Hematopoietic multipotent progenitor cell treated with erythropoietin and hydrocortisone succinate and interleukin-3 and kit ligand, for 15 days (in vitro differentiated cells): ENCODE results near the gene TIMM17A.

ENCODE experiments used
- DNase-seq: peaks from one replicate; pipeline ENCODE4 v3.0.0-alpha.2; 2015; ENCODE audit warnings: low spot score

Gene TIMM17A

GRCh38 chr1:201983380-201983805, 28.1 kb downstream of the TIMM17A start:
- DNase-seq: no peak

- no peak for DNase-seq
Measured at GRCh38 chr1:201984446-201984845, 29.1 kb downstream of the TIMM17A start.

DNA sequence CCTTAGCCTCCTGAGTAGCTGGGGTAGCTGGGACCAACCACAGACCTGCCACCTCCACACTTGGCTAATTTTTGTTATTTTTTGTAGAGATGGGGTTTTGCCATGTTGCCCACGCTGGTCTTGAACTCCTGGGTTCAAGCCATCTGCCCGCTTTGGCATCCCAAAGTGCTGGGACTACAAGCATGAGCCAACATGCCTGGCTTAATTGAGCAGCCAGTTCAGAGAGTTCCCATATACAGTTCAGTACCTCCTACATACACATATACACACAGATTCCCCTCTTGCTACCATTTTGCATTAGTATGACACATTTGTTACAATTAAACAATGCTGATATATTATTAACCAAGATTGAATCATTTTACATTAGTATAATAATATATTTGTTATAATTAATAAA, 30.1 kb downstream of the TIMM17A start:
- DNase-seq: no peak

GRCh38 chr1:201988601-201989000, 33.3 kb downstream of the TIMM17A start:
- DNase-seq: no peak

GRCh38 chr1:201989354-201990128, 34.2 kb downstream of the TIMM17A start:
- DNase-seq: no peak

- no peak for DNase-seq
Measured at GRCh38 chr1:201990427-201990826, 35.1 kb downstream of the TIMM17A start.

DNA sequence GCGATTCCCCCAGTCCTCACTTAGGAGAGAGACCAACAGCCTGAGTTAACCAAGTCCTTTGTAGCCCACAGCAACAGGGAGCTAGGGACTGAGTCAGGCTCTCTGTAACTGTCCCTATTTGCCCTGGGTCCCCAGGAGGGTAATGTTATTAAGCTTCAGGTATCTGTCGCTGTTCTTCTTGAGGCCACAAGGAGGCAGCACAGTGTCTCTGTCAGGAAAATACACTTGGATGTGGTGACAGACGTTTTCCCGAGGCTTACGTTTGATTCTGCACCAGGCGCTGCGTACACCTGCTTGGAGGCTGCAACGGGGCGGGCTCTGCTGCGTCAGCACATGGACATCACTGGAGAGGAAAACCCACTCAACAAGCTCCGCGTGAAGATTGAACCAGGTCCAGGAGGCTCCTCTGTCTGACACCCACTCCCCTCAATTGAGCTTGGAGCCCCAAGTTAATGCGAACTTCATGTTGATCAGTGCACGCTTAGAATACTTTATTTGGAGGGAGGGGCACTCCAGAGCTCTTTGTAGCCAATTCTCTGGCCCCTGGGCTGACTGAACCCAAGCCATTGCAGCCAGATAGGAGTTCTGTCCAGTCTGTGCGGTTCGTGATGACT, 44.4 kb downstream of the TIMM17A start:
- DNase-seq: peak; percentile 73

DNA sequence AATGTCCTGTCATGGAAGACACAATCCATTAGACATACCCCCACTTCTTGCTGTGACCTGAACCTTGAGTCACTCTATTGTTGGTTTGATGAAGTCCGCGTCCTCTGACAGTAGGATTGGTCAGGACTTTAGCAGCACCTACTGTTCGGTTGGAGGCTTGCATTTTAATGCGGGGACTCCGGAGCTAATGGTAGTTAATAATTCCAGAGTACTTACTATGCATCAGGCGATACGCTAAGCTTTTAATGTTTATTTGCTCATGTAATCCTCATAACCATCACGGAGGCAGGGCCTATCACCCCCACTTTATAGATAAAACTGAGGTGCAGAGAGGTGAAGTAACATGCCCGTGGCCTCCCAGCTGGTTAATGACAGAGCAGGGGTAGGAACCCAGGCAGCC, 47.2 kb downstream of the TIMM17A start:
- DNase-seq: no peak

- no peak for DNase-seq
Measured at GRCh38 chr1:202004711-202005110, 49.4 kb downstream of the TIMM17A start.

- DNase-seq: no peak
Measured at GRCh38 chr1:202005958-202006357, 50.7 kb downstream of the TIMM17A start.

- no peak for DNase-seq
Measured at GRCh38 chr1:202007304-202007703, 52.0 kb downstream of the TIMM17A start.

DNA sequence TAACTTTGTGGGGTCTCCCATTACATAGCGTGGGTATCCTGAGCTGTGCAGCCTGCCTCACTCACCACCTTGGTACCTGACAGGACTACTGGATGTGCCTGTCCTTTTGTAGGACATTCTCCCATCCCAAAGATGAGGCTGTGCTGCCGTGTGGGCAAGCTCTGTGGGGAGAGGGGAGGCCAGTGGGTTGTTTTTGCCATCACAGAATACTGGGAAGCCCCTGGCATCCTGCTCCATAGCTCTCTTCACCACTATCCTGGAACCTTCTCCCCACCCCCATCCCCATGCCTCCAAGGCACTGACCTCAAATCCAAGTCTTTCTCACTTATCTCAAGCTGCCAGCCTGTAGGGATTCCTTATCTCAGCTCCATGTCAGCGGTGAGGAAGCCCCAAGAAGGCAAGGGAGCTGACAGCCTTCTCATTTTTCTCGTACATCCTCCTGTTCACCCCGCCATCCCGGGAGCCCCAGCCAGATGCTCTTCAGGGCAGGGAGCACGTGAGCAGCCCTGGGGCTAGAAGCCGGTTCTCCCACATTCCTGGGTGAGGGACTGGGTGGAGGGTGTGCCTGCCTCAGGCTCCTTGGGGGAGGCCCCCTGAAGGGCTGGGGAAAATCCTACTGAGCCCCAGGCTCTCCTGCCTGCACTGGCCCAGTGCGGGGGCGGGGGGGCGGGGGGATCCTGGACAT, 52.6 kb downstream of the TIMM17A start:
- DNase-seq: no peak

DNA sequence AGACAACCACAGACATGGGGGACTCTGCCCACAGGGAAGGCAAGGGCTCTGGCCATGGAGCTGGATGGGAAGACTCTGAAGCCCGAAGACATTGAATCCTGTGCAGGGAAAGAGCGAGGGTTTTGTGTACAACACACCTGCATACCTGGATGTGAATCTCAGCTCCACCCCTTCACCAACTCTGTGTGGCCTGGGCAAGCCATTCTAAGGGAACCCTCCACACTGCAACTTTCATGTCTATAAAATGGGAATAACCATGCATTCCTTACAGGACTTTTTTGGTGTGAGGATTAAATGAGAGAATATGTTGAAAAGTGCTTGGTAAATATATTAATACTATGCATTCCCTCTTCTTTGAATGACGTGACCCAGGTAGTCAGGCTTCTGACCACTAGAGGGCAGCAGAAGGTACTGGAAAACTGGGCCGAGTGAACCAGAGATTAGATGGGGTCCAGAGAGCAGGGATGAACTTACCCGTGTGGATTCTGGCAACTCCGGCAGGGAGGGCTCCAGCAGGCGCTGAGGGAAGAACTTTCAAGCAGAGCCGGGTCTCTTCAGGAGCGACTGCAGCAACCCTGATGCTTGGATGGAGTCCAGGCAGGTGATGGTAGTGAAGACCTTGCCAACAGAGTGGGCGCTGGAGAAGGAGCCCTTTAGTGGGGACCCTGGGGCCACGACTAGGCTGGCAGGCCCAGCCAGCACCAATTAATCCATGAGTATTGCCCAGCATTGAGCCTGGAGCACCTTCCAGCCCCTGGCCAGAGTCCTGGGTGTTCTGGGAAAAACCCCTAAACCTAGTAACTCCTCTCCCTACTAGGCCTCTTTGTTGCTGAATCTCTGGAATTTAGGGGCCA, 54.2 kb downstream of the TIMM17A start:
- DNase-seq: peak; percentile 86

DNA sequence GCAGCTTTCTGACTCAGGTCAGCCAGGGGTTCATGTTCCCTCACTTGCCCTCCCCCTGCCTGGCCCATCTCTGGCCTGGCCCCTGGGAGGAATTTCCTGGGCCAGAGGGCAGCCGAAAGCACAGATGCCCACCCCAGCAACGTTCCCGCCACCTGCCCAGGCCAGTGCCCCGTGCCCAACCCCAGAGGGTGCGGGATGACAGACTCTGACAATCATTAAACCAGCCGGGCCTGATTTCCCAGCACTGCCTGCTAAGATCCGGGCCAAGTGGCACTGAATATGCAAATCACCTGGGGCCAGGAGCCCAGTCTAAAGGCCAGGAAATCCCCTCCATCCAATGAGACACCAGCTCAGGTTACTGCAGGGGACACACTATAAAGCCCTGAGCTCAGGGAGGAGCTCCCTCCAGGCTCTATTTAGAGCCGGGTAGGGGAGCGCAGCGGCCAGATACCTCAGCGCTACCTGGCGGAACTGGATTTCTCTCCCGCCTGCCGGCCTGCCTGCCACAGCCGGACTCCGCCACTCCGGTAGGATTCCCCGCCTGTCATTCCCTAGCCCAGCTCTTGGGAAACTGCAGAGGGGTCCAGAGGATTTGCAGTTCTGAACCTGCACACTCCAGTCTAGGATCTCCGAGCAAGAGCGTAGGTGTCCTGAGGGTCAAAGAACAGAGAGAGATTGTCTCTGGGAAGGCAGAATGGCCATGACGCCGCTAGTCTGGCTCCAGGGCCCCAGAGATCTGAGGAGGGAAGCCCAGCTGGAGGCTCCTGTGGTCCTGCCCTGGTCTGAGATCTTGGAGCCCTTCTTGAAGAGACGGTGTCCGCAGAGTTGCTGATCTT, 55.1 kb downstream of the TIMM17A start, which contains the start of gene ELF3:
Gene ELF3 (plus strand): TSS at position 408 of the 836 bp plus-strand sequence. CDS start 550 bp downstream, outside the sequence.
- no peak for DNase-seq

- no peak for DNase-seq
Measured at GRCh38 chr1:202011994-202012393, 56.7 kb downstream of the TIMM17A start.

GRCh38 chr1:202012544-202013478, 57.5 kb downstream of the TIMM17A start:
- no peak for DNase-seq

GRCh38 chr1:202013603-202014002, 58.3 kb downstream of the TIMM17A start:
- DNase-seq: no peak

DNA sequence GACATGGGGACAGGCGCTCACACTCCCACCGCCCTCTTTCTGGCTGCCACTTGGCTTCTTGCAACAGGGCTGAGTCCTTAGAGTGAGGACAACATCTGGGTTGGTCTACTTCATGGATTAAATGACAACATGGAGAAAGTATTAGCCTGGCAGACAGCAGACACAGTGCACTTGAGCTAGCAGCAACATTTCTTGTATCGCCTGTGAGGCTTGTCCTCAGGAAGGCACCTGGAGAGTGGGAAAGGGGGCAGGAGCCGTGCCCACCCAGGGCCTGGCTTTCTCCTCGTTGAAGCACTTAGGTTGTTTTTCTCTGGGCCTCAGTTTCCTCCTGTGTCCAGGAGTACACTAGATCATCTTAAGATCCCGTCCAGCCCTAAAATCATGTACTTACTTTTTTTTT, 58.8 kb downstream of the TIMM17A start:
- DNase-seq: no peak

- no peak for DNase-seq
Measured at GRCh38 chr1:202014915-202015661, 59.8 kb downstream of the TIMM17A start.

DNA sequence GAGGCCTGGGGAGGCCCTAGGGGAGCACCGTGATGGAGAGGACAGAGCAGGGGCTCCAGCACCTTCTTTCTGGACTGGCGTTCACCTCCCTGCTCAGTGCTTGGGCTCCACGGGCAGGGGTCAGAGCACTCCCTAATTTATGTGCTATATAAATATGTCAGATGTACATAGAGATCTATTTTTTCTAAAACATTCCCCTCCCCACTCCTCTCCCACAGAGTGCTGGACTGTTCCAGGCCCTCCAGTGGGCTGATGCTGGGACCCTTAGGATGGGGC, 60.3 kb downstream of the TIMM17A start:
- DNase-seq: no peak
